Activated CD4-positive, alpha-beta T cell treated with anti-CD3 and anti-CD28 coated beads for 48 hours (primary cell): ENCODE data around the gene PLPPR1.
"Not testable (repeated sequence)": the region's sequence is repeated elsewhere in the genome, so short reads cannot be mapped to it uniquely, and the experiment has no call there.

Experiments
- DNase-seq: peaks from one replicate; pipeline ENCODE4 v3.0.0-alpha.2; 2020

Gene PLPPR1

GRCh38 chr9:101225271-101225670 lies 196.7 kb downstream of the PLPPR1 start:
- no peak for DNase-seq

DNA sequence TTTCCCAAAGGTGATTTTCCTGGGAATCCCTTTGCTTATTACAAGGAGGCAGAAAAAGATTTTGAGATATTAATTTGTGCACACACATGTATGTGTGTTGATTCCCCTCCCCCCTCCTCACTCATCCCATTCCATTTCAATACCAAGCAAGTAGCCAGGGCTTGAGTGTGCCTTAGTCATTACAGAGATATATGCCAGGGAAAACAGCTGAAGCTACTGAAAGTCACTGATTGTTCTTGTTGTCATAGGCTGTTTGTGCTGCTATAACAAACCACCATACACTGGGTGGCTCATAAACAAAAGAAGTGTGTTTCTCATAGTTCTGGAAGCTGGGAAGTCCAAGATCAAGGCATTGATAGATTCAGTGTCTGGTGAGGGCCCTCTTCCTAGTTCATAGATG lies 197.6 kb downstream of the PLPPR1 start:
- no peak for DNase-seq

DNA sequence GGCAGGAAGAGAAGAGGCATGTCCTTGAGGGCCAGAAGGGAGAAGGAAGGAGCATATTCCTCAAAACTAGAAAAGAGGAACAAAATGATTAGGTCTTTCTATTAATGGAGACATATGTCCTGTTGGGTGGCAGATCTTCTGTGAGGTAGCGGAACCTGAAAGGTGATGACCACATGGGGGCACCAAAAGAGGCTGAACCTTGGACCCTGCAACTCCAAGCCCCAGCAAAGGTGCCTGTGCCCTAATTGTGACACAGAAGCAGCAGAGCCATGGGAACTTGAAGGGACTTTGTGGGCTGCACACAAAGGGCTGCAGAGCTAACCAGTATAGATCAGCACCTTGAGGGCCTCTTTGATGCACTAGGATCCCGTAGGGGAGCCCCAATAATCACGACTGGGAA lies 198.3 kb downstream of the PLPPR1 start:
- DNase-seq = no peak

- DNase-seq = no peak
Measured at GRCh38 chr9:101229606-101230005, 201.1 kb downstream of the PLPPR1 start.

DNA sequence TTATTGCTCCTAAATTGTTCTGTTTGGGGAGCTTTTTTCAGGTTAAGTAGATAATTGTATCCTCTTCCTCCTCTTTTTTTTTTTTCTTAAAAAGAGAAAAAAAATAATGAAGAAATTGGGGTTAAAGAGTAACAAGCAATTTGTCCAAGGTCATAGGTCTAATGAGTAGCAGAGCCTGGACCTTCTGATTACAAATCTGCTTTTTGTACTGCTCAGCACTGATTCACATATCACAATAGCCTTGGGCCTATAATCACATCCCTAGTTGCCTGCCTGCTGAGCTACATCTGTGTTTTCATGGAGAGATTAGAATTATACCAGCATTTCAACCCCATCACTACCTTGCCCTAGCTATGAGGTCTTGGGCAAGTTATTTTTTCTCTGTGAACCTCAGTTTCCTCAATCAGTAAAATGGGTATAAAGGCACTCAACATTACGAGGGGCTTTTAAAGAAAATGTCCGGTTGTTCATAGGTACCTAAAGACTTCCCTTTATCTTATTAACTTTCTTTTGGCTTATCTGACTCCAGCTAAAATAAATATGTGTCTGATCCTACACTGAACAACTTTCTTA lies 204.0 kb downstream of the PLPPR1 start:
- DNase-seq = no peak

GRCh38 chr9:101235105-101235866 lies 206.8 kb downstream of the PLPPR1 start:
- DNase-seq = no peak

GRCh38 chr9:101242651-101243050 lies 214.1 kb downstream of the PLPPR1 start:
- no peak for DNase-seq

- DNase-seq = no peak
Measured at GRCh38 chr9:101246691-101247090, 218.2 kb downstream of the PLPPR1 start.

- no peak for DNase-seq
Measured at GRCh38 chr9:101247297-101247696, 218.8 kb downstream of the PLPPR1 start.

DNA sequence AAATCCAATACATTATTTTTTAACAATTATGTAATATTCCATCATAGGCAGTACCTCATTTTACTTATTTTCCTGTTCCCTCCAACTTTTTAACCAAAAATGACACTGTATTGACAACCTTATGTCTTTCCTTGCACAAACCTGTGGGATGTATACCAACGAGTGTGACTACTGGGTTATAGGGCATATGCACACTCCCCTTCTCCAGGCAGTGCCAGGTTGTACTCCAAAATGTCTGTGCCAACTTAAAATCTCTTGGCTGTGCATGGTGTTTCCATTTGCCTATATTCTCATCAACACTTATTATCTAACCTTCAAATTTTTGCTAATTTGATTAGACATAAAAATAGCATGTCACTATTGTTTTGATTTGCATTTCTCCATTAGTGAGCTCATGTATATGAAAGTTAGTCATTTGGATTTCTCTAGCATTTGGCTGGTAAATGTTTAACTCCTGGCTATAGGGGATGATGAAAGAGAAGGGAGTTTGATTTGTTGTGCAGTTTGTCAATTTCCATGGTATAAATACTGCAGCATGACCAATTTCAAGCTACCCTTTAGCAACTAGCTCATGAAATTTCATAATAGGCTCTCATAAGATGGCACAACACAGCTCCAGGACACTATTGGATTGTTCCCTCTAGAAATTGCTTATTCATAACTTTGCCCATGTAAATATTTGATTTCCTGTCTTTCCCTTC lies 226.4 kb downstream of the PLPPR1 start:
- no peak for DNase-seq

- no peak for DNase-seq
Measured at GRCh38 chr9:101264727-101265126, 236.2 kb downstream of the PLPPR1 start.

GRCh38 chr9:101265261-101265660 lies 236.7 kb downstream of the PLPPR1 start:
- DNase-seq = no peak

DNA sequence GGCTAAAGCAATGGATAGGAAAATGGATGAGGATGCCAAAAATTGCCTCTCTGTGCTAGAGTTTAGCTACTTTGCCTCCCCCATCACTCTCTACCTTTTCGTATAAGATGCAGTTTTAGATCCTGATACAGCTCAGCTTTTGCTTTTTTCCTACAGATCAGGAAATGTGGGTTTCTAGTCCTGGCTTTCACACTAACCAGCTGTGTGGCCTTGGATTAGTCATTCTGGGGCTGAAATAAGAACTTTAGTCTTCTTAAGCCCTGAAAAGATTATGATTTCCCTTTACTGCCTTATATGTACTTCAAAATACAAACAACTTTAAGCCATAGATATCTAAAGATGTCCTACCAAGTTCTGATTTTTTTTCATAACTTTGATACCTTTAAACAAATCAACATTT lies 239.9 kb downstream of the PLPPR1 start:
- DNase-seq = no peak

DNA sequence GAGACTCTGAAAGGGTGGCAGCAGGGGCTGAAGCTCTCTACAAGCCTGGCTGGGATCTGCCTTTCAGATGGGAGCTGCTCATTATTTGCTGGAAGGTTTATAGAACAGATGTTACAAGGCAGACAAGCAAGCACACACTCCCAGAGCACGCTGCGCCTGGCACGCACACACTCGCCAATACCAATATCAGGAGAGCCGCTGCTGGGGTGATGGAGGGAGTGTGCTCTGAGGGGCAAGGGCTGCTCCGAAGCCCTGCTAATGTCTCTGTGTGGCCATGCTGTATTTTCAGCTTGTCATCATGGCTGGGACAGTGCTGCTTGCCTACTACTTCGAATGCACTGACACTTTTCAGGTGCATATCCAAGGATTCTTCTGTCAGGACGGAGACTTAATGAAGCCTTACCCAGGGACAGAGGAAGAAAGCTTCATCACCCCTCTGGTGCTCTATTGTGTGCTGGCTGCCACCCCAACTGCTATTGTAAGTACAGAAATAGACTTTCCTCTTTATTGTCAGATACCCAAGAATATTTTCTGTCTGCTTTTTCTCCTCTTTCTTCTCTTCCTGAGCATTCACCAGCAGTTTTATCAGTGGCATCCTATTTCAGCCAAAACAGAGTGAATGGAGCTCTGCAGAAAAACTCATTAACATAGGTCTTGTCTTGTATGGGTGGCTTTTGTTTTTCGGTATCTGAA lies 241.2 kb downstream of the PLPPR1 start:
- DNase-seq = no peak

- DNase-seq = no peak
Measured at GRCh38 chr9:101270302-101270701, 241.8 kb downstream of the PLPPR1 start.

DNA sequence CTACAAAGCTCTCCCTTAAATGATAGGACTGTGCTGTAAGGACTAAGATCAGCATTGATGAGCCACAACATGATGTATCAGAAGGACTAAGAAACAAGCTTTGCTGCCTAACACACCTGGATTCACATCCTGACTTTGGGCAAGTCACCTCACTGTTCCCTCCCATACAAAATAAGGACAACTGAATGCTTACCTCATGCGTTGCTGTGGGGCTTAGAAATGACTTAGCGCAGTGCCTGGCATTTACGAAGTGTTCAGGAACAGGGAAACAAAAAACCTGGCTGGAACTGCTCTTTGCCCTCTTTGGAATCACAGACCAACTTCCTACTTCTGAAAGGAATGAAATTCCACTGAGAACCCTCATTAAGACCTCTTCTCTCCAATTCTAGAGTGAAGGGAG lies 242.6 kb downstream of the PLPPR1 start:
- DNase-seq = no peak

DNA sequence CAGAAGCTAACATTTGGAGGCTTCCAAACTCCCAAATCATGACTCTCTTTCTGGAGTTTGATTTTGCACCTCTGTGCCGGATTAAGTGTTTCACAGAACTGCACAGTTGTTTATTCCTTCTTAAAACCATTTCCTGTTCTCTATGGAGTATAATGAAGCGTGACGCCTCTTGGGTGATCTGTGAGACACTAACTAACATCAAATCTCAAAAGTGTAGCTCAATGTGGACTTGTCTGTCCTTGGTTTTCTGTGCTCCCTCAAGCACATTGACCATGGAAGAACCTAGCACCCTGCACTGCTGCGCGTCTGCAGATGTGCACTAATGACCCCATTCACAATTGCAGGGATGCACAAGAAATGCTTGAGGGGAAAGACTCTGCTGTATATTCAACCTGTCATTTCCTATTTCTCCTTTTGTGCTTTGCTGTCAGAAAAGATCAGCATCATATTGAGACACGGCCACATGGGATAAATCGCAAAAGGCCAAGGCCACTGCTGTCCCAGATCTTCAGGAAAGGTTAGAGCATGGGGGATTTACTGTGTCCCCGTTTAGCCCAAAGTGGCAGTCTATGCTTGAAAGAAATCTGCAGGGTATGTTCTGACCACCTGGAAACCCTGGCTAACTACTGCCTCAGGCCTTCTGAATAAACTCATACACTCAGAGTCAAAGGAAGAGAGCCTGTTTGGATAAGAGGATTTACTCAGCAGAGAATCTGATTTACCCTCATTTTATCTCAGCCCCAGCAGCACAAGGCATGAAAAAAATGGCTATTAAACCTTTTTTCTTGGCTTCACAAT lies 246.6 kb downstream of the PLPPR1 start:
- DNase-seq = no peak

GRCh38 chr9:101275769-101276250 lies 247.3 kb downstream of the PLPPR1 start:
- DNase-seq = no peak

GRCh38 chr9:101291043-101291442 lies 262.5 kb downstream of the PLPPR1 start:
- not testable (repeated sequence) for DNase-seq

- DNase-seq = no peak
Measured at GRCh38 chr9:101299901-101300300, 271.4 kb downstream of the PLPPR1 start.

DNA sequence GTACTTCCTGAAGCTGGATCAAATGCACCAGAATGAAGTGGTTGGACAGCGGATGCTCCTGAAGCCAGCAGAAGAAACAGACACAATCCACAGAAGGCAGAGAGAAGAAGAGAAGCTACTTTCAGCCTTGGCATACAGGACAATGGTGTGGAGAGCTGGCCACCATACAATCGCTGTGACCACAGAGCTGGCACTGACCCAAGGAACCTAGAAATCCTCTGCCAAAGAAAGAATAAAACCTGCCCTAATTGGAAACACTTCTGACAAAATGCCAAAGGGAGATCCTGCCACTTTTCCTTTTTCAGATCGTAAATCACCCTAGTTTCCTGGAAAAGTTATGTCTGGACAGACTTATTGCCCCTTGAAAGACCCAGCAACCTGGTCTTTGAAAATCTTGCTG lies 278.5 kb downstream of the PLPPR1 start:
- no peak for DNase-seq

- no peak for DNase-seq
Measured at GRCh38 chr9:101307524-101308213, 279.1 kb downstream of the PLPPR1 start.
